HepG2 (cell line): ENCODE measurements around the gene WDR6. TPM values are rescaled to one million over a fixed set of nuclear protein-coding genes. Genes with fewer than 3 reads are reported as not detected.

Source experiments
- CEBPZ ChIP-seq: IDR thresholded peaks from 2 replicates; pipeline ENCODE4 v1.6.1; 2012; ENCODE audit warnings: low read length, improper control_type of control experiment
- DBP ChIP-seq: sonication (generic); formaldehyde crosslinking; IDR thresholded peaks from 2 replicates; pipeline ENCODE4 v1.4.0; 2020; ENCODE audit warnings: missing genetic modification reagents; ENCODE audit errors: not compliant biosample characterization
- FOXJ3 ChIP-seq: sonication (generic); formaldehyde crosslinking; IDR thresholded peaks from 2 replicates; pipeline ENCODE4 v1.4.0; 2020; ENCODE audit warnings: missing genetic modification reagents, mild to moderate bottlenecking, borderline replicate concordance
- MBD4 ChIP-seq: IDR thresholded peaks from 2 replicates; pipeline ENCODE4 v1.6.1; 2012; ENCODE audit warnings: low read length, inconsistent platforms, borderline replicate concordance
- NAIF1 ChIP-seq: sonication (generic); formaldehyde crosslinking; IDR thresholded peaks from 2 replicates; pipeline ENCODE4 v1.5.0; 2020; ENCODE audit warnings: mild to moderate bottlenecking, missing genetic modification reagents, borderline replicate concordance
- NFIC ChIP-seq: IDR thresholded peaks from 2 replicates; pipeline ENCODE4 v1.6.1; 2012; ENCODE audit warnings: mild to moderate bottlenecking, low read length, inconsistent platforms
- ONECUT2 ChIP-seq: sonication (generic); formaldehyde crosslinking; IDR thresholded peaks from 2 replicates; pipeline ENCODE4 v1.4.0; 2020; ENCODE audit warnings: missing genetic modification reagents
- SIN3A ChIP-seq: IDR thresholded peaks from 2 replicates; pipeline ENCODE4 v1.6.1; 2011; ENCODE audit warnings: low read depth, mild to moderate bottlenecking, control low read depth, low read length, borderline replicate concordance
- STAG1 ChIP-seq: sonication (generic); formaldehyde crosslinking; IDR thresholded peaks from 2 replicates; pipeline ENCODE4 v1.4.0; 2020; ENCODE audit warnings: missing genetic modification reagents
- ZBTB38 ChIP-seq: sonication (generic); formaldehyde crosslinking; IDR thresholded peaks from 2 replicates; pipeline ENCODE4 v1.5.1; 2020; ENCODE audit warnings: mild to moderate bottlenecking, missing genetic modification reagents
- ZBTB46 ChIP-seq: sonication (generic); formaldehyde crosslinking; IDR thresholded peaks from 2 replicates; pipeline ENCODE4 v1.4.0; 2020; ENCODE audit warnings: mild to moderate bottlenecking, missing genetic modification reagents, borderline replicate concordance
- ZIK1 ChIP-seq: sonication (generic); formaldehyde crosslinking; IDR thresholded peaks from 2 replicates; pipeline ENCODE4 v1.5.0; 2020; ENCODE audit warnings: mild to moderate bottlenecking, low read depth, missing genetic modification reagents, borderline replicate concordance
- ZNF260 ChIP-seq: sonication (generic); formaldehyde crosslinking; IDR thresholded peaks from 2 replicates; pipeline ENCODE4 v1.4.0; 2020; ENCODE audit warnings: missing genetic modification reagents, low read depth, mild to moderate bottlenecking, borderline replicate concordance
- ZNF512 ChIP-seq: sonication (generic); formaldehyde crosslinking; IDR thresholded peaks from 2 replicates; pipeline ENCODE4 v1.4.0; 2020; ENCODE audit warnings: mild to moderate bottlenecking, missing genetic modification reagents
- ZNF660 ChIP-seq: sonication (generic); formaldehyde crosslinking; IDR thresholded peaks from 2 replicates; pipeline ENCODE4 v1.5.1; 2020; ENCODE audit warnings: mild to moderate bottlenecking, low read depth, missing genetic modification reagents, borderline replicate concordance
- ZNF792 ChIP-seq: IDR thresholded peaks from 2 replicates; pipeline ENCODE4 v1.6.1; 2016
- polyA plus RNA-seq, 8 experiments: library from polyadenylated mRNA; depleted of rRNA in 3 of 8; stranded (reverse) in 7 of 8; unstranded in 1 of 8; fragments of >200 nt; fragmentation: Illumina TruSeq in 4 of 8; extraction: Trizol in 4 of 8; gene quantifications; 2 replicates each; pipeline versions ENCODE4 v1.2.1 to v1.2.3, GENCODE V29; 2011 to 2016; ENCODE audit warnings: low read depth in 4 of 8, missing spikeins in 1 of 8, mixed read lengths in 1 of 8; ENCODE audit not compliant: insufficient read depth in 1 of 8
- total RNA-seq, 5 experiments: library from RNA; depleted of rRNA; stranded (reverse); fragments of >200 nt; fragmentation: Illumina TruSeq; extraction: Trizol; gene quantifications; 2 replicates each; pipeline ENCODE4 v1.2.3, GENCODE V29; 2016; ENCODE audit warnings: low read depth in 1 of 5

Gene WDR6
- total and polyA plus RNA-seq, 2 of the 13 experiments (the other 11 are each of a cell fraction or from before 2014, with no cell fraction given): 73.4 to 139 TPM

GRCh38 chr3:49007771-49008528 is 759 bp downstream of the WDR6 start (continued):
- TF ChIP-seq FOXJ3 (no peak), ZNF260 (CRISPR knock-in tag) (no peak), SIN3A (no peak), NFIC (no peak), CEBPZ (no peak), STAG1 (CRISPR knock-in tag) (no peak), ZNF512 (CRISPR knock-in tag) (no peak), ZNF660 (CRISPR knock-in tag) (no peak), ZBTB38 (no peak), NAIF1 (CRISPR knock-in tag) (no peak), ZBTB46 (CRISPR knock-in tag) (no peak), ZNF792 (CRISPR knock-in tag) (no peak), DBP (CRISPR knock-in tag) (no peak), MBD4 (no peak), ONECUT2 (no peak), ZIK1 (CRISPR knock-in tag) (no peak)
